NK-92 (cell line): ENCODE measurements around the gene PARP9.
"Not testable (repeated sequence)": the region's sequence is repeated elsewhere in the genome, so short reads cannot be mapped to it uniquely, and the experiment has no call there.

Experiments used
- DNase-seq: peaks from one replicate; lab custom pipeline; 2025; ENCODE audit not compliant: unreplicated experiment; lab: John Stamatoyannopoulos, UW

Gene PARP9

DNA sequence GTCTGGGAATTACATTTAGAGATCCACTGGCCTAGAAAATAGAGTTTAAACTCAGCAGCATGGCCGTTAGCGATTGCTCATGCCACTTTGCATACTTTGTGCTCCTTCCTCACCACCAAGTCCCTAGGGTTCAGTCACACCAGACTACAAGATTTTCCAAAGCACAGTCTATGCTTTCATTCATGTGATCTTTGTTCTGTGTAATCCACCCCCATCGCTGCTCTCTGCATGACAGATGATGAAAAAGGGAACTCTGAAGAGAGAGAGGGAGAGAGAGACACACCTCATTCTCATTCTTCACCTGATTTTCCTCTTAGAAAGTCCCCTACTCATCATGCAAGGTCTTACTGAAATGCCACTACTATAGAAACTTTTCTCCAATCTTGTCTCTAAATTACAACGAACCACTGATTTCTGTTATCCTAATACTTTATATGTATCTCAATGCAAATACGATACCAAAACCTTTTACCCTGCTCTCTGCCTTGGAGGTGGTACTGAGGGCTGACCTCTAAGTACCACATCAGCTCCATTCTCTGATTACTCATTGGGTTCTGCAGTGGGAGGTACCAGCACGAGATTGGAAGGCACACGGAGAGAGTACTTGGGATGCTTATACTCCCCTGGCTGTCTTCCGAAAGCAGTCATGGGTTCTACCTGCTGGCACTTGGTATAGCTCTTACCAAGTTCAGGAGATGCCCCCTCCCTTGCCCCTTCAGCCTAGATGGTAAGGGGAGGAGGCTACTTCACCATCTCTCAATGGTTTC, 12.3 kb upstream of the PARP9 start:
- no peak for DNase-seq

DNA sequence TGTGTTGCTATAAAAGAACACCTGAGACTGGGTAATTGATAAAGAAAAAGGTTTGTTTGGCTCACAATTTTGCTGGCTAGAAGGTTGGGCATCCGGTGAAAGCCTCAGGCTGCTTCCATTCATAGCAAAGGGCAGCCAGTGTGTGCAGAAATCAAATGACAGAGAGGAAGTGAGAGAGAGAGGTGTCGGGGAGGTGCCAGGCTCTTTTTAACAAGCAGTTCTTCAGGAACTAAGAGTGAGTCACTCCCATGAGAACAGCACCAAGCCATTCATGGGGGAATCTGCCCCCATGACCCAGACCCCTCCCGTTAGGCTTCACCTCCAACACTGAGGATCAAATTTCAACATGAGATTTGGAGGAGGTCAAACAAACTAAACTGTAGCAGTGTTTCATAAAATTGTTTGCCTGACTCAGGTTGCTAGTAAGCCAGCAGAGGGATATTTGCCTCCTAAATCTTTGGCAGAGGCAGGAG, 8.9 kb upstream of the PARP9 start:
- no peak for DNase-seq

- DNase-seq, result no peak
Observed at GRCh38 chr3:122568755-122569154, 4.7 kb upstream of the PARP9 start.

GRCh38 chr3:122568131-122568530, 4.0 kb upstream of the PARP9 start:
- DNase-seq, result not testable (repeated sequence)

- DNase-seq, result no peak
Observed at GRCh38 chr3:122563717-122564025, 429 bp downstream of the PARP9 start.

DNA sequence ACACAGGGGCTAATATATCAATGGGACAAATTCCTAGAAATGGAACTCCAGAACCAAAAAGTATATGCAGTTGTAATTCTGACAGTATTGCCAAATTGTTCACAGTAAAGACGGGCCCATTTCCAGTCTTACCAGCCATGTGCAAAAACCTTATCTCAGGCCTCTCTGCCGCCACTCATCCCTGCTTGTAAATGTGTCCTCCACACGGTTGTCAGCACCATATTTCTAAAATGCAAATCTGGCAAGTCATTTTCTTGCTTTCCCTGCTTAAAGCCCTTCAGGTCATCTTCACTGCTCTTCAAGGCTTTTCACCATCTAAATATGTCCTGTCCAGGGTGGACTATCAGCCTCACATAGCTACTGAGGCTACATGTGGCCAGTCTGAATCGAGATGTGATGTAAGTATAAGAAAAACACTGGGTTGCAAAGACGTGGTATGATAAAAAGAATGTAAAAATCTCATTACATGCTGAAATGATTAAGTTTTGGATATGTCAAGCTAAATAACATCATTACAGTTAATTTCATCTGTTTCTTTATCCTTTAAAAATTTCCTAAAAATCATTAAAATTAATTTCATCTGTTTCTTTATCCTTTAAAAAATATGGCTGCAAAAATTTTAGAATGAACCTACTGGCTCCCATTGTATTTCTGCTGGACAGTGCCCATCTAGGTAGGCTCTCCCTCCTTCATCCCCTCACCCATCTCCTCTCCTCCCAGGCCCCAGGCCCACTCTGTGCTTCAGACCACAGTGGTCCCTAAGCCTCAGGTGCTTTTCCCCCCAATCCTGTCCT, 980 bp downstream of the PARP9 start:
- no peak for DNase-seq

DNA sequence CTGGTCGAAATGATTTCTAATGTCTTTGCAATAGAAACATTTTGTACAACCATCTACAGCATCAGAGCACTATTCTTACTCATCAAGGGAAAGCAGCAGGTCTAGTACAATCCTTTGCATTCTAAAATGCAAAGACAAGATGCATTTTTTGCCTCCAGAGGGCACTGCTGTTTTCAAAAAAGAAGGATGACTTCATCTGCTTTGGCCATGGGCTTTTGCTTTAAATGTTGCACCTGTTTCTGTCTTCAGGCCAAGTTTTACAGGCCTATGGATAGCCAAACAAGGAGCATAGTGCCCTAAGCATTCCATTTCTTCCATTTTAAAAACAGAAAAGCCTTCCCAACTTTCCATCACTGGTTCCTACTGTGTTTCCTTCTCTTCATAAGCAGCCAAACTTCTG, 3.4 kb downstream of the PARP9 start:
- DNase-seq, result no peak

DNA sequence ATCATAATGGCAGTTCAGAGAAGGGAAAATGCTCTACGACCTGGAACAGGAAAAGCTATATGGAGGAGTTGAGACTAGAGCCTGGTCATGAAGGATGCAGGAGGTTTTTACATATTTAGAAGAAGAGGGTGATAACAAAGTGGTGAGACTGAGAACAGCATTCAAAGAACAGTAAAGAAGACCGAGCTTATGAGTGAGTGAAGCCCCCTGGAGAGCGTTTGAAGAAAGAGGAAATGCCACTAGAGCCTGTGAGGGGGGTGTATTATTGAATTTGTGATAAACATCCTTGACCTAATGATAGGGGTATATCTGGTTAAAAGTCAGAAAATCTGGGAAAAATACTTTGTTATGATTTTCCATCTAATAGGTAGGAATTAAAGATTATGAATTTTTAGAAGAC, 4.2 kb downstream of the PARP9 start:
- DNase-seq, result no peak

- DNase-seq, result no peak
Observed at GRCh38 chr3:122558605-122559004, 5.5 kb downstream of the PARP9 start.

- no peak for DNase-seq
Observed at GRCh38 chr3:122557356-122557755, 6.7 kb downstream of the PARP9 start.

DNA sequence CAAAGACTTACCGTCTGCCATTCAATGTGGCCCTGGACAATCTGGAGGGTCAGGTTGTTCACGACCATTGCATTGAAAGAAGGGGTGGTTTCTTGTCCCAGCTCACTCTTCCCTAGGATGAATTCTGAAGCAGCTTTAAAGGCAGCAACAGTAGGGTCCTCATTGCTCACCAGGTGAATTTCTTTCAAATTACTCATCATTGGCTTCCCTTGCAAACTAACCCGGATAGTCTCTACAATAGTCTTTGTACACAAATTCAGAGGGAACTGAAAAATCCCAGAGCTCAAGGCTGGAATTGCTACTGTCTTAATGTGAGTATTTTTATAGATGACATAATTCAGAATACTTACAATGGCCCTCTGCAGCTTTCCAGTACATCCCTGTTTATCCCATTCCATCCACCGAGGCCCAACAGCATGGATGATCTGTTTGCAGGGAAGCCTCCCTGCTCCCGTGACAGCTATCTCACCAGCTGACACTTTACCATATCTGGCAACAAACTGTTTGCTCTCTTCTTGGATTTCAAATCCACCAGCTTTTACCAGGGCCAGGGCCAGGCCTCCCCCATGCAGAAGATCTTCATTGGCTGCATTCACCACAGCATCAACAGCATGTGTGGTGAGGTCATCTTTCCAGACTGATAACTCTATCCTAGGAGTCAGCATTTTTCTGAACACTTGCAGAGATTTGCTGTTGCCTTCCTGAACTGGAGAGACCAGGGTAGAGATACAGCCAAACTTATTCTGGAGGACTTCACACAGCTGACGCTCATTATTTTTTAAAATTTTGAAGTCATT, 8.6 kb downstream of the PARP9 start:
- DNase-seq, result no peak

DNA sequence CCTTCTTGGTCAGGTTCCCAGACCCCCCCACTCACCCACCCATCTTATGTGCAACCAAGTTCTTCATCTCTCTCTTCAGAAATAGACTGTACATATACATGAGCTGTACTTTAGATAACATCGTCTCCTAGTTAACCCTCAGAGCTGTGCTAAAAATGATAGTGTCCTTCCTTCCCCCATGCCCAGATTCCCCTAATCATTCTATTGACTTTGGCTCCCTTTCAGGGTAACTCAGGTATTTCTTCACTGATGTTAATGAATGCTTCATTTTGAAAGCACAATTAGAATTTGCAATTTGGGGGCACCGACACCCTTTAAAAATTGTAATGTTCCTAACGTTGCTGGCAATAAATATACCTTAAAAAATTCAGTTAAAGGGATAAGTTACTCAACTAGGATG, 10.9 kb downstream of the PARP9 start:
- DNase-seq, result no peak

- DNase-seq, result no peak
Observed at GRCh38 chr3:122548619-122549018, 15.5 kb downstream of the PARP9 start.

DNA sequence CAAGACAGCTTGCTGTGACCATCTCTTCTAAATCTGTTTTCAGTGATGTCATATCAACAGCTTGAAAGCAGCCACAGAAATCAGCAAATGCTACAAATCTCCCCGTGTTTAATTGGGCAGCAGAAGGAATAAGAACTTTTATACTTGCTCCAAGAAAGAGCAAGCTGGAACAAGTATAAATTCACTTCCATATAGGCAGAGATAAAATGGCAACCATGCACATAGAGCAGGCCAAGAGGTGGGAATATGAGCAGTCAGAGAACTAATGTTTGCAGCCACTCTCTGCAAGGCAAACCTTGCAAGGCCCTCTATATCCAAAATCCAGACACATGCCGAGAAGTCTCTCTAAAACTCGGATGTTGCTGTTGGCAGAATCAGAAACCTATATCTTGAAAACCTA, 16.0 kb downstream of the PARP9 start:
- DNase-seq, result no peak

DNA sequence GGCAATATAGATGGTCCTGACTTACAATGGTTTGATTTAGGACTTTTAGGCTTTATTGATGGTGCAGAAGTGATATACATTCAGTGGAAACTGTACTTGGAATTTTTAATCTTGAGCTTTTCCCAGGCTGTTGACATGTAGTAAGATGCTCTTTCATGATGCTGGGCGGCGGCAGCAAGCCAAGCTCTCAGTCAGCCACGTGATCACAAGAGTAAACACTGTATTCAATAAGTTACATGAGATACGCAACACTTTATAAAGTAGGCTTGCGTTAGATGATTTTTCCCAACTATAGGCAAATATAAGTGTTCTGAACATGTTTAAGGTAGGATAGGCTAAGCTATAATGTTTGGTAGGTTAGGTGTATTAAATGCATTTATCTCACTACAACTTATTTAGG, 17.9 kb downstream of the PARP9 start:
- DNase-seq, result no peak

DNA sequence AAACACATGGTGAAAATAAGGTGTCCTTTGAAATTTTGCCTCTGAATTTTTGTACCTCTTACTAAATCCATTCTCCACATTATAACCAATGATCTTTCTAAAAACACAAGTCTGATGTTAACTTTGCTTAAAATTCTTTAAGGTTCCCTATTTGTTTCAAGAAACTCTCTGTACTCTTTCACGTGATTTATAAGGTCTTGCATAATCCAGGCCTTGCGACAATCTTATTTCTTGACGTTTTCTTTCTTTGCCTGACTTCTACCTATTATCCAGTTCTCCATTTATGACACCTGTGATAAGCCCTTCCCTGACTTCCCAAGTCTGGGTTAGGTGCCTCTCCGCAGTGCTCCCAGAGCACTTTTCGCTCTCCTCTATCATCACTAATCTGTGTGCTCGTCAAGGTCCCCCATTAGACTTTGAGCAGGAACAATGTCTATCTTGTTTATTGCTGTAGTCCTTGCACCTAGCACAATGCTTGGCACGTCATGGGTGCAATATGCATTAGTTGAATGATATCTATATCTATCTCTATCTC, 25.1 kb downstream of the PARP9 start:
- no peak for DNase-seq

- no peak for DNase-seq
Observed at GRCh38 chr3:122536632-122537001, 27.5 kb downstream of the PARP9 start.

DNA sequence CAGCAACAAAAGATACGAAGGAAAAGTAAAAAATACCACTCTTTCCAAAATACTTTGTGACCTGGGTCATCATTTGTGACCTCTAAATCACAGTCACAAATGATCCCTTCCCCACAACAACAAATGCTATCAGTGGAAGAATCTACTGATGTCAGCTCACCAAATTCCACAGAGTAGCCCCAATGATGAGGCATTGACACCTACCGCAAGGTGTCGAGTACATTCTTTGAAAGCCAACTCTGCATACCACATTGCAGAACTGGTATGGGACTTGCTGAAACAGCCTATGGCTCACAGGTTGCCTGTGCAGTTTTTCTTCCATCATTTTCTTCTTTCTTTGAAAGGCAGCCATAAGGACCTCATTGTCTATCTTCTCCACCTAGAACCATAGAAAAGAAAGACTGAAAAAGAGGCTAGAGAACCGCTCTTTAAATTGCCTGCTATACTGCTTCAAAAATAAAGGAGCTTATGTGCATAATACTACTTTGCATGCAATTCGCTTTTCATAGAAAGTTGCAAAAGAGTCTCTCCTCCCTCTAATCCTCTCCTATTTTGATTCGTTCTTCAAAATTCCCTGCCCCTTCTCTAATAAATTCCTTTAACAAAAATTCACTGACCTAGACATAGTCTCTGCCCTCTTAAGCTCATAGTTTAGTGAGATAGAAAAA, 28.0 kb downstream of the PARP9 start:
- no peak for DNase-seq

- no peak for DNase-seq
Observed at GRCh38 chr3:122533931-122534334, 30.2 kb downstream of the PARP9 start.

GRCh38 chr3:122533480-122533879, 30.6 kb downstream of the PARP9 start:
- DNase-seq, result no peak

GRCh38 chr3:122530164-122530563, 33.9 kb downstream of the PARP9 start:
- no peak for DNase-seq
